CD4-positive, CD25-positive, alpha-beta regulatory T cell (primary cell): ENCODE measurements around the gene CDR2L. TPM values are rescaled to one million over a fixed set of nuclear protein-coding genes. Genes with fewer than 3 reads are reported as not detected.
"Not testable (repeated sequence)": the region's sequence is repeated elsewhere in the genome, so short reads cannot be mapped to it uniquely, and the experiment has no call there.

ENCODE experiments used
- ATAC-seq, 2 donors: fragments of 150-1000 bp; cut with Tn5 transposase; one replicate each; pipeline ENCODE4 v1.10.0; 2021; ENCODE audit warnings: low read depth in 2 of 2, moderate number of reproducible peaks in 2 of 2, moderate library complexity in 1 of 2
- DNase-seq, 3 donors: peaks; one replicate each; pipeline versions ENCODE4 v3.0.0 to v3.0.0-alpha.2; 2012 to 2022; ENCODE audit warnings: mixed read lengths in 1 of 3
- H3K27ac ChIP-seq: one replicate; pipeline ENCODE4 v1.7.0; 2013; ENCODE audit warnings: mild to moderate bottlenecking, low read length; ENCODE audit not compliant: insufficient read depth, poor library complexity, severe bottlenecking
- H3K27me3 ChIP-seq: one replicate; pipeline ENCODE4 v1.7.0; 2013; ENCODE audit warnings: low read length; ENCODE audit not compliant: control insufficient read depth, insufficient read depth
- H3K36me3 ChIP-seq: one replicate; pipeline ENCODE4 v1.7.0; 2013; ENCODE audit warnings: mild to moderate bottlenecking, low read length, moderate library complexity; ENCODE audit not compliant: control insufficient read depth, insufficient read depth
- H3K4me1 ChIP-seq: 2 replicates; pipeline ENCODE4 v1.7.0; 2013; ENCODE audit warnings: mild to moderate bottlenecking, low read length; ENCODE audit not compliant: insufficient read depth, control insufficient read depth, poor library complexity, severe bottlenecking
- H3K4me3 ChIP-seq: one replicate; pipeline ENCODE4 v1.7.0; 2013; ENCODE audit warnings: low read depth, mild to moderate bottlenecking, low read length, moderate library complexity
- H3K9me3 ChIP-seq, 2 experiments: 1 replicate in 1 of 2; 2 replicates in 1 of 2; pipeline ENCODE4 v1.7.0; 2013; ENCODE audit warnings: low read length in 2 of 2, mild to moderate bottlenecking in 1 of 2, moderate library complexity in 1 of 2; ENCODE audit not compliant: control insufficient read depth in 2 of 2
- H3K27ac Mint-ChIP-seq, 3 donors: one replicate each; pipeline ENCODE4 v1.8.0; 2020 to 2022; ENCODE audit warnings: mild to moderate bottlenecking in 3 of 3, mixed read lengths in 3 of 3, moderate library complexity in 2 of 3
- H3K27me3 Mint-ChIP-seq: one replicate; pipeline ENCODE4 v1.8.0; 2022; ENCODE audit warnings: mild to moderate bottlenecking, mixed read lengths
- H3K36me3 Mint-ChIP-seq: one replicate; pipeline ENCODE4 v1.8.0; 2020; ENCODE audit warnings: mixed read lengths
- H3K4me1 Mint-ChIP-seq, 4 donors: one replicate each; pipeline ENCODE4 v1.8.0; 2020 to 2022; ENCODE audit warnings: mixed read lengths in 4 of 4, mild to moderate bottlenecking in 1 of 4
- H3K4me3 Mint-ChIP-seq, 4 donors: one replicate each; pipeline ENCODE4 v1.8.0; 2020 to 2022; ENCODE audit warnings: mild to moderate bottlenecking in 4 of 4, mixed read lengths in 4 of 4, moderate library complexity in 3 of 4
- H3K9me3 Mint-ChIP-seq, 7 donors: one replicate each; pipeline ENCODE4 v1.8.0; 2020 to 2022; ENCODE audit warnings: mixed read lengths in 7 of 7, mild to moderate bottlenecking in 3 of 7, moderate library complexity in 2 of 7
- polyA plus RNA-seq, 4 donors: library from polyadenylated mRNA; unstranded; fragments of 300-500 nt; fragmentation: Illumina TruSeq; gene quantifications; one replicate each; pipeline ENCODE4 v1.2.3, GENCODE V29; 2021
- total RNA-seq: library from RNA; stranded (reverse); gene quantifications from one replicate; pipeline ENCODE4 v1.2.3, GENCODE V29; 2022

The CDR2L gene
- total and polyA plus RNA-seq, 5 donors from 2014 or later = 0.05 to 0.09 TPM; not detected in 3

- H3K9me3 ChIP-seq = no peaks in the 10 kb centered on the region
- peaks cover 30% of the 10 kb centered on the region for H3K36me3 Mint-ChIP-seq
- peaks cover 8% of the 10 kb centered on the region for H3K4me1 ChIP-seq
- no peak overlapping the region for H3K4me3 ChIP-seq
- peaks cover 6% of the 10 kb centered on the region for H3K27me3 Mint-ChIP-seq
- ATAC-seq (no peak), DNase-seq (no peak)
- H3K27ac Mint-ChIP-seq = peak overlapping the region in 1 of 3 donors; percentile 6
- H3K4me3 Mint-ChIP-seq = peak overlapping the region in 2 of 4 donors; percentile 43 to 63
- H3K4me1 Mint-ChIP-seq = peaks cover 7 to 54% (median 23%) of the 10 kb centered on the region in 4 donors
- H3K36me3 ChIP-seq = peaks cover 23% of the 10 kb centered on the region
- no peaks in the 10 kb centered on the region for H3K9me3 Mint-ChIP-seq
- no peak overlapping the region for H3K27ac ChIP-seq
- H3K27me3 ChIP-seq = no peaks in the 10 kb centered on the region
These were observed 54.3 kb downstream of the CDR2L start for GRCh38 chr17:75041656-75042280.

DNA sequence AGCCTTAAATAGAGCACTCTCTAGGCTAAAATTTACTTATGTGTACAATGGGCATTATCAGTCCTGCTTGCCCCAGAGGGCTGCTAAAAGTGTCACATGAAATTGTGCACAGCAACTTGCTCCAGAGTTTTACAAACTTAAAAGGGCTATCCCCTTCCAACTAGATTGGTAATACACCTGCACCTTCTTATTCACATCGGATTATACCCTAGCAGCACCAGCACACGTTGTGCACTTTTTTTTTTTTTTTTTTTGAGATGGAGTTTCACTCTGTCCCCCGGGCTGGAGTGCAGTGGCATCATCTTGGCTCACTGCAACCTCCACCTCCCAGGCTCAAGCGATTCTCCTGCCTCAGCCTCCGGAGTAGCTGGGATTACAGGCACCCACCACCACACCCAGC lies 56.4 kb downstream of the CDR2L start:
- not testable (repeated sequence) for H3K9me3 Mint-ChIP-seq, DNase-seq, H3K27ac ChIP-seq, H3K9me3 ChIP-seq, H3K27me3 ChIP-seq, H3K4me3 ChIP-seq, H3K27me3 Mint-ChIP-seq, ATAC-seq
- Mint-ChIP-seq H3K36me3 (peaks cover 27% of the 10 kb centered on the region), H3K27ac (peak overlapping the region in 1 of 3 donors; percentile 60), H3K4me1 (peaks cover 11 to 59% (median 32%) of the 10 kb centered on the region in 4 donors), H3K4me3 (peak overlapping the region in 2 of 4 donors; percentile 0 to 63)
- Histone ChIP-seq H3K4me1 (peaks cover 22% of the 10 kb centered on the region), H3K36me3 (peaks cover 23% of the 10 kb centered on the region)

DNA sequence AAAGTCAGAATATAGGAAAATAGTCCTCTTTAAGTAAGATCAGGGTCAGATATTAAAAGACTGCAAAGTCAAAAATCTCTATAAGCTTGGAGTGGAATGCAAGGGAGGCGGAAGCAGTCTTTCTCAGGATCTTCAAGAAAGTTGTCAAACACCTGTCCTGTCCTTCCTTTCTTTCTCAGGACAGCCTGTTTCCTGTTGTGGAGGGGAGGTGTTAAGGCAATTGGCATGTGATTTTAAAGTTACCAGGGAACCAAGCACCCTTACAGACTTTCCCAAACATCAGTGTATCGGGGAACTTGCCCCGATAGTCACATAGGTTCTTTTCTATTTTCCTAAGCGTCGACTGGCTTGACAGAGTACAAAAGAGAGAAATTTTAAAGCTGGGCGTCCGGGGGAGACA lies 57.3 kb downstream of the CDR2L start:
- H3K4me1 ChIP-seq = peaks cover 25% of the 10 kb centered on the region
- DNase-seq (no peak), ATAC-seq (no peak)
- Mint-ChIP-seq H3K36me3 (peaks cover 25% of the 10 kb centered on the region), H3K9me3 (no peaks in the 10 kb centered on the region), H3K27me3 (peaks cover 4% of the 10 kb centered on the region), H3K4me1 (peaks cover 17 to 64% (median 40%) of the 10 kb centered on the region in 4 donors), H3K27ac (no peak overlapping the region), H3K4me3 (peak overlapping the region; percentile 13 to 97 (median 82))
- peaks cover 21% of the 10 kb centered on the region for H3K36me3 ChIP-seq
- H3K27me3 ChIP-seq = no peaks in the 10 kb centered on the region
- H3K4me3 ChIP-seq = no peak overlapping the region
- no peaks in the 10 kb centered on the region for H3K9me3 ChIP-seq
- no peak overlapping the region for H3K27ac ChIP-seq

DNA sequence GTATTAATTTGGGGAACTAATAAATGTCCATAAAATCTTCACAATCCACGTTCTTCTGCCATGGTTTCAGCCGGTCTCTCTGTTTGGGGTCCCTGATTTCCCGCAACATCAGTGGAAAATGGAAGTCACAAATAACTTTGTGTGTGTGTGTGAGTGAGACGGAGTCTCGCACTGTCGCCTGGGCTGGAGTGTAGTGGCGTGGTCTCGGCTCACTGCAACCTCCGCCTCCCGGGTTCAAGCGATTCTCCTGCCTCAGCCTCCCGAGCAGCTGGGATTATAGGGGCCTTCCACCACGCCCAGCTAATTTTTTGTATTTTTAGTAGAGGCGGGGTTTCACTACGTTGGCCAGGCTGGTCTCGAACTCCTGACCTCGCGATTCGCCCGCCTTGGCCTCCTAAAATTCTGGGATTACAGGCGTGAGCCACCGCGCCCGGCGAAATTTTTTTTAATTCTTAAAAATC lies 58.5 kb downstream of the CDR2L start:
- ATAC-seq, H3K9me3 ChIP-seq, DNase-seq, H3K27me3 Mint-ChIP-seq, H3K27me3 ChIP-seq, H3K9me3 Mint-ChIP-seq: not testable (repeated sequence)
- Histone ChIP-seq H3K27ac (peak overlapping the region; percentile 84), H3K4me3 (peak overlapping the region; percentile 83), H3K36me3 (peaks cover 14% of the 10 kb centered on the region), H3K4me1 (peaks cover 25% of the 10 kb centered on the region)
- H3K36me3 Mint-ChIP-seq = peaks cover 20% of the 10 kb centered on the region
- H3K4me3 Mint-ChIP-seq = peak overlapping the region; percentile 90 to 99 (median 97)
- peak overlapping the region; percentile 93 to 98 (median 98) for H3K27ac Mint-ChIP-seq
- peaks cover 17 to 60% (median 39%) of the 10 kb centered on the region in 4 donors for H3K4me1 Mint-ChIP-seq

DNA sequence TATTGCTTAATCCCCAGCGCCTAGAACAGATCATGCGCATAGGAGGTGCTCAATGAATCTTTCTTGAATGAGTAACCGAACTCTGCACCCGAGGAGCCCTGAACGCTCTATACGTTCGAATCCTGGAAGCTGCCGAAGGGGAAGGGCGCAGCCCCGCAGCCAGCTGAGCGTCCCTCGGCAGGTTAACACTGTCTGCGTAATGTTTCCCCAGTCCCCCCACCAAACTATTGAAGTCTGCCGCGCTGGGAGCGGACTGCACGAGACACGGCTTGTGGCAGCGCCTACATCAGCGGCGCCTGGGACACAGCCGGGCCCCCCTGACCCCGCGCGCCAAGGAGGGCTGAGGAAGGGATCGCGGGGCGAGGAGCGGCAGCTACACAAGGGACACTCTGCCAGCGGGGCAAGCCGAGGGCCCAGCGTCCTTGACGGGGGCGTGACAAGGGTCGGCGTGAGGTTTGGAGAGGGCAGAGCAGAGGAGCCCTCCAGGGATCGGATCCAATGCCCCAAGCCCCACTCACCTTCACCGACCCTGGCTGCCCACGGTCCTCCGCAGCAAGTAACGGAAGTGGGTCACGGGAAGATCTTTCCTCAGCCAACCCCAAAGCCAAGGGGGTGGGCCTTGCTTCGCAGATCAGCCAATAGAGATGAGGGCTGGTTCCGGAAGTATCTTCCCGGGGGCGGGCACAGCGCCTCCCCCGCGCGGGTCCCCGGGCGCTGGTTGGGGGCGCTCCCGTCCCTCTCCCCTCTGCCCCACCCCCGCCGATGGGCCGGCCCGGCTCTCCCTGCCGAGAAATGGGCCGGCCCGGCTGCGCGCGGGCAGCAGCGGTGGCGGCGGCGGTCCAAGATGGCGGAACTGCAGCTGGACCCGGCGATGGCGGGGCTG lies 59.2 kb downstream of the CDR2L start, which contains the start of the genes ATP5PD and KCTD2:
Gene ATP5PD (minus strand): TSS at position 563 of the 883 bp plus-strand sequence. CDS start 4,319 bp downstream, outside the sequence.
Gene KCTD2 (plus strand): TSS at position 819 of the 883 bp plus-strand sequence. CDS start 26 bp downstream, at position 845.
- peaks cover 17 to 62% (median 41%) of the 10 kb centered on the region in 4 donors for H3K4me1 Mint-ChIP-seq
- Histone ChIP-seq H3K27me3 (no peaks in the 10 kb centered on the region), H3K36me3 (peaks cover 11% of the 10 kb centered on the region), H3K4me1 (peaks cover 25% of the 10 kb centered on the region), H3K9me3 (no peaks in the 10 kb centered on the region), H3K4me3 (peak within 1 kb of the TSS; percentile 83), H3K27ac (peak within 1 kb of the TSS; percentile 84)
- ATAC-seq (peak; percentile 96 to 97), DNase-seq (peak; percentile 94 to 97 (median 94))
- peak within 1 kb of the TSS; percentile 95 to 99 (median 98) for H3K4me3 Mint-ChIP-seq
- peak within 1 kb of the TSS; percentile 98 to 99 (median 98) for H3K27ac Mint-ChIP-seq
- no peaks in the 10 kb centered on the region for H3K9me3 Mint-ChIP-seq
- H3K27me3 Mint-ChIP-seq = peaks cover 4% of the 10 kb centered on the region
- H3K36me3 Mint-ChIP-seq = peaks cover 15% of the 10 kb centered on the region

- Histone ChIP-seq H3K4me3 (peak overlapping the region; percentile 72), H3K27ac (peak overlapping the region; percentile 49), H3K27me3 (no peaks in the 10 kb centered on the region), H3K36me3 (peaks cover 11% of the 10 kb centered on the region), H3K4me1 (peaks cover 25% of the 10 kb centered on the region), H3K9me3 (no peaks in the 10 kb centered on the region)
- Mint-ChIP-seq H3K27ac (peak overlapping the region; percentile 90 to 99 (median 97)), H3K4me1 (peaks cover 17 to 63% (median 41%) of the 10 kb centered on the region in 4 donors), H3K4me3 (peak overlapping the region; percentile 95 to 99 (median 98)), H3K9me3 (no peaks in the 10 kb centered on the region), H3K27me3 (peaks cover 4% of the 10 kb centered on the region), H3K36me3 (peaks cover 17% of the 10 kb centered on the region)
- DNase-seq (peak in 1 of 3 donors; percentile 33), ATAC-seq (peak in 1 of 2 donors; percentile 0)
These were observed 60.1 kb downstream of the CDR2L start for GRCh38 chr17:75047398-75048098.
